HG03354 (cell line): Measurements from ENCODE around the gene SNAI3.

Source experiments
- ATAC-seq: cut with Tn5 transposase; IDR thresholded peaks from one replicate; pipeline ENCODE4 v1.9.1; 2021; ENCODE audit warnings: mild to moderate bottlenecking; ENCODE audit not compliant: unreplicated experiment, poor library complexity, severe bottlenecking

SNAI3 gene

GRCh38 chr16:88706229-88706964 is 20.1 kb upstream of the SNAI3 start, which contains the start of the genes CTU2 and RNF166:
Gene CTU2 (plus strand): TSS chr16:88706503. CDS start chr16:88706531, 28 bp downstream.
Gene RNF166 (minus strand): TSS chr16:88706408. CDS start chr16:88706325, 83 bp downstream.
- peak; percentile 68 for ATAC-seq

GRCh38 chr16:88705801-88706228 is 19.5 kb upstream of the SNAI3 start:
- peak; percentile 23 for ATAC-seq

GRCh38 chr16:88705076-88705684 is 18.9 kb upstream of the SNAI3 start:
- no peak for ATAC-seq

- no peak for ATAC-seq
These were observed 17.4 kb upstream of the SNAI3 start for GRCh38 chr16:88703486-88704309.

DNA sequence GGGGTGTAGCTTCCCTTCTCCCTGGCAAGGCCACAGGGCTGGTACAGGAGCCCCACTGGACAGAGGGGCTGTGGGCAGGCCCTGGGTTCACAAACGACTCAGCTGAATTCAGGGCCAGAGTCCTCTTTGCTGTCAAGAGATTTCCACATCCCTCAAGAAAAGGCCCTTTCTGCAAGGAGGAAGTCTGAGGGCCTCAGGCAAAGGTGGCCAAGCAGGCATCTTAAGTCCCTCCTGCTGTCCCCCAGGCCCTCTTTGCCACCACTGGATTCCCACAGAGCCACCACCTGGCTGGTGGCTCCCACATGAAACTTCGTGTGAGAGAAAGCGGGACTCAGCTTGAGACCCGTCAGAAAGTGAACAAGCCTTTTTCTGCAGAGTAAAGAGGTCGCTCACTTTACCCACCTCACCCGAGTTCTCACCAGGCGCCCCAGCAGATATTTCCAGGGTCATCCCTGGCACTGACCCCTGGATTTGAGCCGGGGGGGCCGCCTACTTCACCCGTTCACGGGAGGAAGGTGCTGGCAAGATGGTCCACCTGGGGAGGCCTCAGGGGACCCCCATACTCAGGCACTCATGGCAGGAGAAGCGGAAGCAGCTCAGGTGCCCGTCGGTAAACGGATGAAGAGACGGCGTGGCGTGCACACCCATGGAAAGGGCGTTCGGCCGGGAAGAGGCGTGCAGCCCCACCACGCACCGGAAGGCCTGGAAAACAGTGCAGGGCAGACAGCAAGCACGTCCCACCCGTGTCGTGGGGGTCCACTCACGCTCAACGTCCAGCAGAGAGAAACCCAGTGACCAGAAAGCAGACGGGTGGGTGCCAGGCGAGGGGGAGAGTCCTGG is 16.3 kb upstream of the SNAI3 start:
- no peak for ATAC-seq

GRCh38 chr16:88701581-88702370 is 15.5 kb upstream of the SNAI3 start:
- ATAC-seq = no peak

DNA sequence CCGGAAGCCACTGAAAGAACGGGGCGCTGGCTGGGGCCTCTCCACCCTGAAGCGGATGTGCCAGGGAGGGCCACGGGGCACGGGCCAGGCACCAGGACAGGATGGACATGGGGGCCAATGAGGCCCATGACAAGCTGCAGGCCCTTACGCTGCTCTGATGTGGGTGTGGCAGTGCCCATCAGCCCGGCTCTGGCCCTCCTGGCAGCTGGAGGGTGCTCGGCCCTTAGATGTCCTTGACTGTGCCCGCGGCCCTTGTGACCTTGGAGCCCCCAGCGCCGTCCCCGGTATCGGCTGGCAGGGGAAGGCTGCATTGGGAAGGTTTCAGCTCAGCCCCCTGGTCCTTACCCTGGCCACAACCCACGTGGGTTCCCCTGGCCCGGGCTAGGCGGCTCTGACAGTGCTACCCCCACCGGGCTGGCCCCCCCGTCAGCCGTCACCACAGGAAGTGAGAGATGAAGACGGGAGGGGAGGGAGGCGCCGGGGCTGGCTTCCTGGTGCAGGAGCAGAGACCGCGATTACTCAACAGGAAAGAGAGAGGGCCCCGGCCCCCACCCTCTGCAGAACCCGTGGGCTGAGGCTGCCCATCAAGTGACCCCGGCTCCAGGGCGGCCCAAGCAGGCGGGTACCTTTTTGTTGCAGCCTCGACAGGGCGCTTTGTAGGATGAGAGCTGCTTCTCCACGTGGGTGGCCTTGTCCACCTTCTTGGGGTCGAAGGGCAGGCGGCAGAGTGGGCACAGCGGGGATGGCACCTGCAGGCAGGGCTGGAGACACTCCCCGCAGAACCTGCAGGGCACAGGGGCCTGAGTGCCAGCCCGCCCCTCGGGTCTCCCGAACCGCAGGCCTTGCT is 14.6 kb upstream of the SNAI3 start:
- peak; percentile 68 for ATAC-seq

GRCh38 chr16:88700322-88700635 is 14.0 kb upstream of the SNAI3 start:
- ATAC-seq = no peak

DNA sequence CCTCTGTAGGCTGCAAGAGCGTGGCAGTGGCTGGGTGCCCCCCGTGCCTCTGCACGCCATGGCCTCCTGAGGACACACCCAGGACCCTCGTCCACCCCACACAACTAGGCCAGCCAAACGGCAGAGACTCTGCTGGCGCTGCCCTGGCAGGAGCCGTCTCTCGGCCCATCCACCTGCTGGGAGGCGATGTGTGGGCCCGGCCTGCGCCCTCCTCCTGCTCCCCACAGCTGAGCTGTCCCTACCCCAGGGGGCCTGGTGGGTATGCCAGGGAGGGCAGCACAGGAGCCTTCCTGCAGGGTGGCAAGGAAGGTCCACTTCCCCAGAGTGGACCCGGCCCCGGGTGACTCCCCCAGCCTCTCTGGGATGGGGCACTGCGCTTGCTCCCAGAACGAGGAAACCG is 12.9 kb upstream of the SNAI3 start:
- no peak for ATAC-seq

- ATAC-seq = no peak
These were observed 12.3 kb upstream of the SNAI3 start for GRCh38 chr16:88698646-88699045.

DNA sequence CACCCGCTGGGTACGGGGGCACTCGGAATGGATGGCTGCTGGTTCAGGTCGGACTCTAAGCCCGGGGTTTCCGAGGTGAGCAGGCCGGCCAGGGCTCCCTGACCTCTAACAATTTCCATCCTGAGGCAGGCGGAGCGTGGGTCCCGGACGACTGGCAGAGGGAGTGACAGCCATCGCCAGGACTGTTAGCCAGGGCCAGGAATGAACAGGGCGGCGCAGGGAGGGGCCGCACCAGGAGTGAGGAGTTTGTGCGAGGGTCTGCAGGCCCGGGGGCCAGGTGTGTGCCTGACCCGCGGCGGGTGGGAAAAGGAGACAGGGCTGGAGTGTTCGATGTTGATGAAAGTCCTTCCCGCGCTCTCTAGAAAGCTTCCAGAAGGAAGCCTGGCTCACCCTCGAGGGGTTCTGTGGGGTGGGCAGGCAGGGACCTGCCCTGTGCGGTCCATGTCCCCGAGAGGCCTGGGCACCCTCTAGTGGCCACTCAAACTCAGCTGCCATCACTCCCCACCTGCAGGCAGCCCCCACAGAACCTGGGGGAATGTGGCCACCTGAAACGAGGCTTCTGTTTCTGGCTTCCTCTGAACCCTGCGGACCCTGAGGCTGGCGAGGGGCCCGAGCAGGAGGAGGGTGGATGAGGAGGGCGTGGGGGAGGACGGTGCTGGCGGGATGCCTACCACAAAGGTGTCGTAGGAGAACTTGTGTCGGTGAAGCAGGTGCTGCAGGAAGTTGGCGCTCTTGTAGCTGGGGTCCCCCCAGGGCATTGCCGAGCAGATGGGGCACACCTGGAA is 11.7 kb upstream of the SNAI3 start:
- no peak for ATAC-seq

GRCh38 chr16:88697116-88697830 is 11.0 kb upstream of the SNAI3 start:
- no peak for ATAC-seq

DNA sequence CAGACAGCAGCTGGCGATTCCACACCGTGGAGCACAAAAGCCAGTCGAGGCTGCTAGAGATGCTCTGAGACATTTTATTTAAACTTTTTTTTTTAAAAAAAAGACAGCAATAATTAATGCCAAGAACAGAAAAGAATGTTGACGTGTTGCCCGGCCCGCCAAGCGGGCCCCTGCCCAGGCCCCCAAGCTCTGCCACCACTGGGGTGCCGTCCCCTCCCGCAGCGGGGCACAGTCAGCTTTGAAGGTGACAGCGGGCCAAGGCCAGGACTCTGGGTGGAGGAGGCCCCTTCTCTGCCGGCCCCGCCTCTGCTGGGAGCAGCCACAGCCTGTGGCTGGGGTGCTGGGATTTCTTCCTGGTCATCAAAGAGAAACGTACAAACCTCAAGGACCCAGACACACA is 10.1 kb upstream of the SNAI3 start:
- ATAC-seq = no peak

GRCh38 chr16:88695753-88696152 is 9.4 kb upstream of the SNAI3 start:
- no peak for ATAC-seq

DNA sequence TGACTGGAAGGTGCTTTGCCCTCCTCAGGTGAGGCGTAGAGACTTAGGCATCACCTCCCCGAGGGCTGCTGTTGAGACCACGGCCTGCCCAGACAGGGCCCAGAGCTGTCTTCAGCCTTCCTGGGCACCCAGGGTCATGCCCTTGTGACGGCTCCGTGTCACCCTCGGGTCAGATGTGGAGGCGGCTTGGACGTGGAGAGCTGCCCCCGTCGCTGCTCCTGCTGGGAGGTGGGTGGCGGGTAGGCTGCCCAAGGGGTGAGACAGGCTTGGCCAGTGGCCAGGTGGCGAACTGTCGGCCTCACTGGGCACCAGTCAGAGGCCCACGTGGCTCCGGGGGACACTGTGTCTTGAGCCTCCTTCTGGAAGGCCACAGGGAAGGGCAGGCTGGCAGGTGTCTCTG is 8.9 kb upstream of the SNAI3 start:
- ATAC-seq = no peak

DNA sequence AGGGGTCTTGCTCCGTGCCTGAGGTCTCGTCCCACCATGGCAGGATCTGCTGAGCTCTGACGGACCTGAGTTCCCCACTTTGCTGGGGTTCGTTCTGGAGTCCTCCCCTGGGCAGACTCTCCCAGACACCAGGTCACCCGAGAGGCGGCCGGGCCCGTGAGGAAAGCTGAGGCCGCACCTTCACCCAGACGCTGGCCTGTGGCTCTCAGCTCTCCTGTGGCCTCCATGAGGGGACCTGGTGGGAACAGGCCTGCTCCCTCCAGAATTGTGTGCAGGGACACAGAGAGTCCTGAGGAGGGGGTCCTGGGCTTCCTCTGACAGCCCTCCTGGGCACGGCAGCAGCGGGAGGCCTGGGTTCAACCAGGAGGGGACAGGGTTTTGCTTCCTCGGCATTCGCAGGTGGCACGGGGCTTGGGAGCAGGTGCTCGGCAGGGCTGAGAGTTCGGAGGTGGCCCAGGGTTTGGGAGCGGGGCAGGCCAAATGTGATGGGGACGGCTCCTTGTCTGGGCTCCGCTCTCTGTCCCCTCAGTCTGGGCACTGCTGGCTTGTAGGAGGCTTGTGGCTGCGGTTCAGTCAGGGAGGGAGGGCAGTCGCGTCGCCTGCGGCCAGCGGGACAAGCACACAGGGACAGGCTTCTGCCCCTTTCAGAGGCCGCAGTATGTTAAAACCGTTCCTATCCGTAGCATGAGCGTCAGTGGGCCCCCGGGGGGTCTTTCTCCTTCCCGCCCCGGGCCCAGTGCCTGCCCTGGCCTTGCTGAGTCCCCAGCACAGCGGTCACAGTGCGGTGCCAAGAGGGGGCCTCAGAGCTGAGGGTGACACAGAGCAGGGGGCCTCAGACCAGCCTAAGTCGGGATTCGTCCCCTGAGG is 8.1 kb upstream of the SNAI3 start:
- no peak for ATAC-seq
